SIG-M5 treated with dmso at 0.1 percent for 504 hours (cell line): ENCODE measurements around the gene ZNF513.
"Not testable (repeated sequence)": the region's sequence is repeated elsewhere in the genome, so short reads cannot be mapped to it uniquely, and the experiment has no call there.

Experiments used
- DNase-seq: peaks from one replicate; lab custom pipeline; 2025; ENCODE audit not compliant: unreplicated experiment; lab: John Stamatoyannopoulos, UW

The ZNF513 gene

GRCh38 chr2:27356382-27357181 is 24.0 kb downstream of the ZNF513 start, which contains the start of gene GTF3C2:
GTF3C2 (minus strand) TSS chr2:27356764; CDS start chr2:27343554, 13,210 bp downstream.
- DNase-seq: peak; percentile 96

DNA sequence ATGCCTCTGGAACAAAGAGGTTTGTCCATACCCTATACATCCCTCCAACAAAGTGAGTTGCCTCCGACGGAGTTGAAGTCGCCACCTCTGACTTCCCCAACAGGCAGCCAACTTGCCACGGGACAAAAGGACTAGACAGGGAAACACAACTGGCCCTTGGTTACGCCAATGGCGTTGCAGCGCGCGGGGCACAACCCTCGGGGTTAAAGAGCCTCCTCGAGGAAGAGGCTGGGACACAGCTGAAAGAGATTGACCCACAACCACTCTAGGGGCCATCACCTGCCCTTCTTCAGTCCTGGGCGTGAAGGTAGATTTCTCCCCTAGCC is 24.5 kb downstream of the ZNF513 start:
- DNase-seq: peak; percentile 75

- DNase-seq: no peak
These were observed 26.0 kb downstream of the ZNF513 start for GRCh38 chr2:27354597-27354927.

DNA sequence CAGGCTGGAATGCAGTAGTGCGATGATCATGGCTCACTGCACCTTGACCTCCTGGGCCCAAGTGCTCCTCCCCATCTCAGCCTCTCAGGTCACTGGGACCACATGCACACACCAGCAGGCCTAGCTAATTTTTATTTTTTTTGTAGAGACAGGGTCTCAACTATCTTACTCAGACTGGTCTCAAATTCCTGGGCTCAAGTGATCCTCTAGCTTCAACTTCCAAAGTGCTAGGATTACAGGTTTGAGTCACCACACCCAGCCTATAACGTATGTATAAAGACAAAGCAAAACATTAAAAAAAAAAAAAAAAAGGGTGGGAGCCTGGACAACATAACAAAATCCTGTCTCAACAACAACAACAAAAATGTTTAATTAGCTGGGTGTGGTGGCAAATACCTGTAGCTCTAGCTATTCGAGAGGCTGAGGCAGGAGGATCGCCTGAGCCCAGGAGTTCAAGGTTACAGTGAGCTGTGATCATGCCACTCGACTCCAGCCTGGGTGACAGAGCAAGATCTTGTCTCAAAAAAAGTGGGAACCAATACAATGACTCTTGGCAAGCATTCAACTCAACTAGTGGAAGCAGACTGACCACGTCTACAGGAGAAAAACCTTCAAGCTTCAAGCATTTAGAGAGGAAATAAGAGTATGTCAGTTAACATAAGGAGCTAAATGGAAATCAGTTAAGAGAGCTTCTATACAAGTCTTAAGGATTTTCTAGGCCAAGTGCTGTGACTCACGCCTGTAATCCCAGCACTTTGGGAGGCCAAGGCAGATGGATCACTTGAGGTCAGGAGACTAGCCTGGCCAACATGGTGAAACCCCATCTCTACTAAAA is 26.6 kb downstream of the ZNF513 start:
- no peak for DNase-seq

DNA sequence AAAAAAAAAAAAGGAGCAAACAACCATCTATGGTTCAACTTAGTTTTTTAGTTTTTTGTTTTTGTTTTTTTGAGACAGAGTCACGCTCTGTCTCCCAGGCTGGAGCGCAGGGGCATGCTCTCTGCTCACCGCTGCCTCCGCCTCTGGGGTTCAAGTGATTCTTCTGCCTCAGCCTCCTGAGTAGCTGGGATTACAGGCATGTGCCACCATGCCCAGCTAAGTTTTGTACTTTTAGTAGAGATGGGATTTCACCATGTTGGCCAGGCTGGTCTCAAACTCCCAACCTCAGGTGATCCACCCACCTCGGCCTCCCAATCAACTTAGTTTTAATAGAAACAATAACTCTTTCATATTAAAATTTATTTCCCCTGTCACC is 27.2 kb downstream of the ZNF513 start:
- not testable (repeated sequence) for DNase-seq

- DNase-seq: no peak
These were observed 28.5 kb downstream of the ZNF513 start for GRCh38 chr2:27351802-27352598.

DNA sequence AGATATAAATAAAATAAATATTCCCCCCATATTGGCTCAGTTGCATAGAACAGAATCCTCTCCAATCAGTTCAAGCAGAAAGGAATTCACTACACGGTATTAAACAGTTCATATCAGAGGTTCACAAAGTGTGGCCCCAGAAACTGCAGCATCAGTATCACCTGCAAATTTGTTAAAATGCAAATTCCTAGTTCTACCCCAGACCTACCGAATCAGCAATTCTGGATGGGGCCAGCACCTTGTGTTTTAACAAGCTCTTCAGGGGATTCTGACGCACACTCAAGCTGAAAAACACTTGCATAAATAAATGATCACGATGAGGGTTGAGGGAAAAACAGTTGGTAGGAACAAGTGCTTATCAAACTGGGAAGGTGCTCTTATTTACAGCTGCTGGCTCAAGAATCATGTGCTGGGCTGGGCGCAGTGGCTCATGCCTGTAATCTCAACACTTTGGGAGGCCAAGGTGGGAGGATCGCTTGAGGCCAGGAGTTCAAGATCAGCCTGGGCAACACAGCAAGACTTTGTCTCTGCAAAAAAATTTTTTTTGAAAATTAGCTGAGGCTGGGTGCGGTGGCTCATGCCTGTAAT is 30.3 kb downstream of the ZNF513 start:
- DNase-seq: no peak

- no peak for DNase-seq
These were observed 32.9 kb downstream of the ZNF513 start for GRCh38 chr2:27347641-27348040.

DNA sequence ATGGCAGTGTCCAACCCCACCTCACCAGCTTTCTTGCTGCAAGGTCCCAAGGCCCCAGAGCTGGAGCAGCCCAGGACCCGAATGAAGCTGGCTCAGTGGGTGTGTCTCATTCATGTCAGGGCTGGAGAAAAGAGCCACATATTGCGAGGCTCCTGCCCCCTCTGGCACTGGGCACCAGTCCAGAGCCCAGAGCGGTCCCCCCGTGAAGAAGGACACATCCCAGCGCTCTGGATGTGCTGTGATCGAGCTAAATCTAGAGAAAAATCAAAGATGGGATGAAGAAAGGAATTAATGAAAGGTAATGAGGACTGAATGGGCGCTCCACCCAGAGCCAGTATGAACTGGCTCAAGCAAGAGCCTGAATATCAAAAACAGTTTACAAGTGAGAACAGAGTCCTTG is 44.4 kb downstream of the ZNF513 start:
- no peak for DNase-seq

DNA sequence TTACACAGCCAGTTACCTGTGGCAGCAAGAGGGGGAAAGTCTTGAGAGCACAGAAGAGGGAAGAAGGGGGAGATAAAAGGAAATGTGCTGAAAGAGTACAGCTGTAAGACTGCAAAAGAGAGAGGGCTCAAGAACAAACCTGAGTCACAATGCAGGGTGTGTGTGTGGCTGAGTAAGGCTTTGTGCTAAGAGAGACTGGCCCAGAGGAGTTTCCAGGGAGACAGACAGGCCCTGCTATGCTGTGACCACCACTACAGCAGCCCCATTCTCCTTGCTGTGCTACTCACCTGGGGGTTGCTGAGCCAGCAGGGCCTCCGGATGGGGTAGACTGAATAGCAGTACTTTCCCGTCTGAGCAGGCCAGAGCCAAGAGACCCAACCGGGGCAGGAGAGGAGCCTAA is 45.2 kb downstream of the ZNF513 start:
- no peak for DNase-seq
